HepG2 (cell line): Measurements from ENCODE around the gene DNAAF1. TPM values are rescaled to one million over a fixed set of nuclear protein-coding genes. Genes with fewer than 3 reads are reported as not detected.

Experiments used
- ELF4 ChIP-seq: sonication (generic); formaldehyde crosslinking; IDR thresholded peaks from 2 replicates; pipeline ENCODE4 v1.5.0; 2020; ENCODE audit warnings: missing genetic modification reagents, mild to moderate bottlenecking, moderate library complexity, borderline replicate concordance
- KDM2A ChIP-seq: sonication (generic); formaldehyde crosslinking; IDR thresholded peaks from 2 replicates; pipeline ENCODE4 v1.4.0; 2020; ENCODE audit warnings: low read depth, missing genetic modification reagents, borderline replicate concordance
- MZF1 ChIP-seq: sonication (generic); formaldehyde crosslinking; IDR thresholded peaks from 2 replicates; pipeline ENCODE4 v1.8.1; 2023; ENCODE audit warnings: mild to moderate bottlenecking, missing genetic modification reagents, borderline replicate concordance
- SOX13 ChIP-seq, 3 experiments: fragments of 450-650 bp in 1 of 3; sonication (generic) in 1 of 3; formaldehyde crosslinking in 1 of 3; IDR thresholded peaks in 2 of 3; conservative IDR thresholded peaks in 1 of 3; 2 replicates each; pipeline versions ENCODE4 v1.5.0 to v1.6.1; 2016 to 2020; ENCODE audit warnings: antibody characterized with exemption in 1 of 3, mild to moderate bottlenecking in 1 of 3, missing compliant biosample characterization in 1 of 3, missing genetic modification reagents in 1 of 3, moderate library complexity in 1 of 3
- TBX2 ChIP-seq: sonication (generic); formaldehyde crosslinking; IDR thresholded peaks from 2 replicates; pipeline ENCODE4 v1.5.0; 2020; ENCODE audit warnings: missing genetic modification reagents, mild to moderate bottlenecking, borderline replicate concordance
- THAP11 ChIP-seq: IDR thresholded peaks from 2 replicates; pipeline ENCODE4 v1.6.1; 2016; ENCODE audit warnings: missing biosample characterization, missing genetic modification reagents
- XRCC5 ChIP-seq: fragments of 200-400 bp; formaldehyde crosslinking; optimal IDR thresholded peaks from 2 replicates; pipeline ENCODE3; 2017; ENCODE audit warnings: mild to moderate bottlenecking, low read length
- YEATS2 ChIP-seq: sonication (generic); formaldehyde crosslinking; IDR thresholded peaks from 2 replicates; pipeline ENCODE4 v1.4.0; 2020; ENCODE audit warnings: missing genetic modification reagents, borderline replicate concordance
- ZNF430 ChIP-seq: sonication (generic); formaldehyde crosslinking; IDR thresholded peaks from 2 replicates; pipeline ENCODE4 v1.9.0; 2021; ENCODE audit warnings: mild to moderate bottlenecking, missing genetic modification reagents
- ZNF761 ChIP-seq: sonication (generic); formaldehyde crosslinking; conservative IDR thresholded peaks from 2 replicates; pipeline ENCODE4 v1.4.0; 2020; ENCODE audit warnings: mild to moderate bottlenecking, missing genetic modification reagents
- ZNF850 ChIP-seq: sonication (generic); formaldehyde crosslinking; conservative IDR thresholded peaks from 2 replicates; pipeline ENCODE4 v1.9.0; 2021; ENCODE audit warnings: mild to moderate bottlenecking, missing genetic modification reagents
- polyA plus RNA-seq, 8 experiments: library from polyadenylated mRNA; depleted of rRNA in 3 of 8; stranded (reverse) in 7 of 8; unstranded in 1 of 8; fragments of >200 nt; fragmentation: Illumina TruSeq in 4 of 8; extraction: Trizol in 4 of 8; gene quantifications; 2 replicates each; pipeline versions ENCODE4 v1.2.1 to v1.2.3, GENCODE V29; 2011 to 2016; ENCODE audit warnings: low read depth in 4 of 8, missing spikeins in 1 of 8, mixed read lengths in 1 of 8; ENCODE audit not compliant: insufficient read depth in 1 of 8
- total RNA-seq, 5 experiments: library from RNA; depleted of rRNA; stranded (reverse); fragments of >200 nt; fragmentation: Illumina TruSeq; extraction: Trizol; gene quantifications; 2 replicates each; pipeline ENCODE4 v1.2.3, GENCODE V29; 2016; ENCODE audit warnings: low read depth in 1 of 5
- TF ChIP-seq, protein P1 (sequence below), 2 experiments: sonication (generic) in 1 of 2; formaldehyde crosslinking in 1 of 2; IDR thresholded peaks; 2 replicates each; pipeline versions ENCODE4 v1.4.0 to v1.6.1; 2018 to 2020; ENCODE audit warnings: missing genetic modification reagents in 2 of 2, borderline replicate concordance in 1 of 2, low read depth in 1 of 2, mild to moderate bottlenecking in 1 of 2, missing biosample characterization in 1 of 2
- TF ChIP-seq, protein P2 (sequence below), 2 experiments: sonication (generic) in 1 of 2; formaldehyde crosslinking in 1 of 2; IDR thresholded peaks; 2 replicates each; pipeline versions ENCODE4 v1.5.1 to v1.6.1; 2011 to 2020; ENCODE audit warnings: borderline replicate concordance in 1 of 2, low read depth in 1 of 2, low read length in 1 of 2, mild to moderate bottlenecking in 1 of 2, missing genetic modification reagents in 1 of 2, moderate library complexity in 1 of 2
- TF ChIP-seq, protein P3 (sequence below): IDR thresholded peaks from 2 replicates; pipeline ENCODE4 v1.6.1; 2012; ENCODE audit warnings: inconsistent platforms
- TF ChIP-seq, protein P4 (sequence below): sonication (generic); formaldehyde crosslinking; IDR thresholded peaks from 2 replicates; pipeline ENCODE4 v1.5.0; 2020; ENCODE audit warnings: missing genetic modification reagents
- TF ChIP-seq, protein P5 (sequence below): sonication (generic); formaldehyde crosslinking; IDR thresholded peaks from 2 replicates; pipeline ENCODE4 v1.4.0; 2020; ENCODE audit warnings: missing genetic modification reagents

The DNAAF1 gene
- total and polyA plus RNA-seq, 2 of the 13 experiments (the other 11 are each of a cell fraction or from before 2014, with no cell fraction given): 0.04 TPM; not detected in 1

DNA sequence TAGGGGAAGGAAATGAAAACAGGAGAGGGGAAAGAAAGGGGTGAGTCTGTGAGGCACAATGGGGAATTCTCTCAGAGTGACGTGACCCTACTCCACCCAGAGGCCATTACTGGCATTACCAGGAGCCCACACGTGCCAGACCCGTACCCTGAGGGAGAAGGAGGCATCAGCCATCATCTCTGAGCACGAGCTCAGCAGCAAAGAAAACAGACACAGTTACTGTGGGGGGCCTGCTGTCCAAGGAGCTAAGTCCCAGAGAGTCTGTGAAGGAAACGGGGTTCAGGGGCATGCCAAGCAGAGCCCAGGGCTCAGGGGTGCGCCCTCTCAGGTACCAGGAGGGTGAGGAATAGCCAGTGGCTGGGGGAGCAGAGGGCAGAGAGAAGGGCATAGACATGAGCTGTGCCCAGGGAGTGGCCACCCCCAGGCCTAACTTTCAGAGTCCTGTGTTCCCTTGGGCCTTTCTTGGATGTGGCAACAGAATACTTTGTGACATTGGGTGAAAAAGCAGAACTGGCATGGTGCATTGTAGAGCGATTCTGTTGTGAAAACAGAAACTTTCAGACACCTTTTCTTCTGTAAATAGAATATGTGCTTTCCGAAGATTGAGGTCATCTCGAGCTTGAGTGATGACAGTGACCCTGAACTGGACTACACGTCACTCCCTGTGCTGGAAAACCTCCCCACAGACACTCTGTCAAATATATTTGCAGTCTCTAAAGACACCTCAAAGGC, 30.4 kb downstream of the DNAAF1 start (continued):
- TF ChIP-seq, protein P1, sequence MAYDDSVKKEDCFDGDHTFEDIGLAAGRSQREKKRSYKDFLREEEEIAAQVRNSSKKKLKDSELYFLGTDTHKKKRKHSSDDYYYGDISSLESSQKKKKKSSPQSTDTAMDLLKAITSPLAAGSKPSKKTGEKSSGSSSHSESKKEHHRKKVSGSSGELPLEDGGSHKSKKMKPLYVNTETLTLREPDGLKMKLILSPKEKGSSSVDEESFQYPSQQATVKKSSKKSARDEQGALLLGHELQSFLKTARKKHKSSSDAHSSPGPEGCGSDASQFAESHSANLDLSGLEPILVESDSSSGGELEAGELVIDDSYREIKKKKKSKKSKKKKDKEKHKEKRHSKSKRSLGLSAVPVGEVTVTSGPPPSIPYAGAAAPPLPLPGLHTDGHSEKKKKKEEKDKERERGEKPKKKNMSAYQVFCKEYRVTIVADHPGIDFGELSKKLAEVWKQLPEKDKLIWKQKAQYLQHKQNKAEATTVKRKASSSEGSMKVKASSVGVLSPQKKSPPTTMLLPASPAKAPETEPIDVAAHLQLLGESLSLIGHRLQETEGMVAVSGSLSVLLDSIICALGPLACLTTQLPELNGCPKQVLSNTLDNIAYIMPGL (CRISPR knock-in tag; IDR thresholded peaks at IDR 0.05; ENCODE audit: borderline replicate concordance in 1 of 2, low read depth in 1 of 2): peak in 1 of 2 experiments; percentile 51; a peak in 1 of 4 replicates
- TF ChIP-seq, protein P2, sequence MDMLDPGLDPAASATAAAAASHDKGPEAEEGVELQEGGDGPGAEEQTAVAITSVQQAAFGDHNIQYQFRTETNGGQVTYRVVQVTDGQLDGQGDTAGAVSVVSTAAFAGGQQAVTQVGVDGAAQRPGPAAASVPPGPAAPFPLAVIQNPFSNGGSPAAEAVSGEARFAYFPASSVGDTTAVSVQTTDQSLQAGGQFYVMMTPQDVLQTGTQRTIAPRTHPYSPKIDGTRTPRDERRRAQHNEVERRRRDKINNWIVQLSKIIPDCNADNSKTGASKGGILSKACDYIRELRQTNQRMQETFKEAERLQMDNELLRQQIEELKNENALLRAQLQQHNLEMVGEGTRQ (IDR thresholded peaks at IDR 0.05; ENCODE audit: low read depth, low read length): peak; percentile 60
- TF ChIP-seq, protein P2 (CRISPR knock-in tag; IDR thresholded peaks at IDR 0.05; ENCODE audit: borderline replicate concordance): no peak
- no peak for TF ChIP-seq ZNF761 (CRISPR knock-in tag)
- TF ChIP-seq YEATS2 (CRISPR knock-in tag): 0 out of 2 replicates have a peak, but pooled peaks have one; percentile 7
- TF ChIP-seq ZNF430: no peak
- TF ChIP-seq ZNF850 (CRISPR knock-in tag): no peak
- TF ChIP-seq KDM2A (CRISPR knock-in tag): peak; percentile 49; the same call in 1 of the 2 replicates
- peak; percentile 35 for TF ChIP-seq XRCC5
- 0 out of 2 replicates have a peak, but pooled peaks have one; percentile 8 for TF ChIP-seq TBX2
- no peak for TF ChIP-seq SOX13 (IDR thresholded peaks at IDR 0.05)
- TF ChIP-seq SOX13 (CRISPR knock-in tag; conservative IDR thresholded peaks at IDR 0.05 in 1 of 2, IDR thresholded peaks at IDR 0.05 in 1 of 2): 0 out of 4 replicates have a peak, but pooled peaks of 1 of the 2 experiments have one; percentile 22
- TF ChIP-seq, protein P3, sequence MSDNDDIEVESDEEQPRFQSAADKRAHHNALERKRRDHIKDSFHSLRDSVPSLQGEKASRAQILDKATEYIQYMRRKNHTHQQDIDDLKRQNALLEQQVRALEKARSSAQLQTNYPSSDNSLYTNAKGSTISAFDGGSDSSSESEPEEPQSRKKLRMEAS: peak; percentile 60; the same call in 1 of the 2 replicates
- TF ChIP-seq, protein P4, sequence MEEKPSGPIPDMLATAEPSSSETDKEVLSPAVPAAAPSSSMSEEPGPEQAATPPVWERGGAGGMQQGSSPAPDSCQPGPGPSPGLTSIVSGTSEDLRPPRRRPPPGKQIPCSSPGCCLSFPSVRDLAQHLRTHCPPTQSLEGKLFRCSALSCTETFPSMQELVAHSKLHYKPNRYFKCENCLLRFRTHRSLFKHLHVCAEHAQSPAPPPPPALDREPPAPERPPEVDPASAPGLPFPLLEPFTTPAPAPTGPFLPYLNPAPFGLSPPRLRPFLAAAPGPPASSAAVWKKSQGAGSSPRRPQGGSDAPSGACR (CRISPR knock-in tag): 0 out of 2 replicates have a peak, but pooled peaks have one; percentile 31
- peak; percentile 32; the same call in 1 of the 2 replicates for TF ChIP-seq THAP11 (CRISPR knock-in tag)
- TF ChIP-seq MZF1 (CRISPR knock-in tag): no peak
- TF ChIP-seq ELF4 (CRISPR knock-in tag): no peak
- TF ChIP-seq, protein P5, sequence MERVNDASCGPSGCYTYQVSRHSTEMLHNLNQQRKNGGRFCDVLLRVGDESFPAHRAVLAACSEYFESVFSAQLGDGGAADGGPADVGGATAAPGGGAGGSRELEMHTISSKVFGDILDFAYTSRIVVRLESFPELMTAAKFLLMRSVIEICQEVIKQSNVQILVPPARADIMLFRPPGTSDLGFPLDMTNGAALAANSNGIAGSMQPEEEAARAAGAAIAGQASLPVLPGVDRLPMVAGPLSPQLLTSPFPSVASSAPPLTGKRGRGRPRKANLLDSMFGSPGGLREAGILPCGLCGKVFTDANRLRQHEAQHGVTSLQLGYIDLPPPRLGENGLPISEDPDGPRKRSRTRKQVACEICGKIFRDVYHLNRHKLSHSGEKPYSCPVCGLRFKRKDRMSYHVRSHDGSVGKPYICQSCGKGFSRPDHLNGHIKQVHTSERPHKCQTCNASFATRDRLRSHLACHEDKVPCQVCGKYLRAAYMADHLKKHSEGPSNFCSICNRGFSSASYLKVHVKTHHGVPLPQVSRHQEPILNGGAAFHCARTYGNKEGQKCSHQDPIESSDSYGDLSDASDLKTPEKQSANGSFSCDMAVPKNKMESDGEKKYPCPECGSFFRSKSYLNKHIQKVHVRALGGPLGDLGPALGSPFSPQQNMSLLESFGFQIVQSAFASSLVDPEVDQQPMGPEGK (CRISPR knock-in tag): 0 out of 2 replicates have a peak, but pooled peaks have one; percentile 28
